ENCODE measurements around the gene DUSP2. TPM values are rescaled to one million over a fixed set of nuclear protein-coding genes. Genes with fewer than 3 reads are reported as not detected.
A peak's percentile ranks its signal among the peaks of the same experiment; 100 is the strongest.

DUSP2 gene
- total and polyA plus RNA-seq, 8 donors, result 0.32 to 3.1 (median 1.3) TPM

DNA sequence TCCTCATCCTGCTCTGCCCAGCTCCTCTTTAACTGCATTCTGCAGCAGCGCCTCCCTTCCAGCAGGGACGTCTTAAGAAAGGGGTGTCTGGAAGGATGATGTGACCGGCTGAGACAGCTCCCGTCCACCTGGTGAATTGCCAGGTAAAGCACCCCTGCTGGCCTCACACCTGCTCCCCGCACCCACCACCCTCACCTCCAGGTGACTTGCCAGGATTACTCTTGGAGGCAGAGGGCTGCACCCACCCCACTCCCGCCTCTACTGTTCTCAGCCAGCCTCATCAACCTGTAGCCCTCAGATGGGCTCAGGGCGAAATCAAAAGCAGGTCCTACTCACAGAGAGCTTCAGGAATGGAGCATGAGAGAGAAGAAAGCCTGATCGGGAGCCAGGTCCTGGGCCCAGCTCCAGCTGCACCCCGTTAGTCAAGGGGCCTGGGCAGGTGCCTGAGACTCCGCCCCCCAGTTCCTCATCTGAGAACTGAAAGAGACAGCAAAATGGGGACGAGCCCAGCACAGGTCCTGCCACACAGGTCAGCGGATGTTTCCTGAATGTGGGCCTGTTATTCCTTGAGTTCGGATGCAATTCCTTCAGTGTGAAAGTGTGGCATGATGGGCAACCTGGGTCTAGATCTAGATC is 34.5 kb downstream of the DUSP2 start:
- intact Hi-C loops (cut with DNase I), result no loop called here
- DNase-seq (peak in 2 of 6 donors; percentile 11 to 35), ATAC-seq (no peak), FAIRE-seq (no peak)
- H3K27ac ChIP-seq, result no peak overlapping the region
- H3K27me3 ChIP-seq, result no peaks in the 10 kb centered on the region
- H3K9me3 ChIP-seq, result no peaks in the 10 kb centered on the region
- H3K36me3 ChIP-seq, result no peaks in the 10 kb centered on the region
- H3K4me1 ChIP-seq, result no peaks in the 10 kb centered on the region
- TF ChIP-seq, protein P1, sequence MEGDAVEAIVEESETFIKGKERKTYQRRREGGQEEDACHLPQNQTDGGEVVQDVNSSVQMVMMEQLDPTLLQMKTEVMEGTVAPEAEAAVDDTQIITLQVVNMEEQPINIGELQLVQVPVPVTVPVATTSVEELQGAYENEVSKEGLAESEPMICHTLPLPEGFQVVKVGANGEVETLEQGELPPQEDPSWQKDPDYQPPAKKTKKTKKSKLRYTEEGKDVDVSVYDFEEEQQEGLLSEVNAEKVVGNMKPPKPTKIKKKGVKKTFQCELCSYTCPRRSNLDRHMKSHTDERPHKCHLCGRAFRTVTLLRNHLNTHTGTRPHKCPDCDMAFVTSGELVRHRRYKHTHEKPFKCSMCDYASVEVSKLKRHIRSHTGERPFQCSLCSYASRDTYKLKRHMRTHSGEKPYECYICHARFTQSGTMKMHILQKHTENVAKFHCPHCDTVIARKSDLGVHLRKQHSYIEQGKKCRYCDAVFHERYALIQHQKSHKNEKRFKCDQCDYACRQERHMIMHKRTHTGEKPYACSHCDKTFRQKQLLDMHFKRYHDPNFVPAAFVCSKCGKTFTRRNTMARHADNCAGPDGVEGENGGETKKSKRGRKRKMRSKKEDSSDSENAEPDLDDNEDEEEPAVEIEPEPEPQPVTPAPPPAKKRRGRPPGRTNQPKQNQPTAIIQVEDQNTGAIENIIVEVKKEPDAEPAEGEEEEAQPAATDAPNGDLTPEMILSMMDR (IDR thresholded peaks at IDR 0.05), result no peak
- no peak overlapping the region for H3K4me3 ChIP-seq
- WGBS, 2 donors, result 78 to 80% methylated on average over 13 of the region's 13 CpGs

DNA sequence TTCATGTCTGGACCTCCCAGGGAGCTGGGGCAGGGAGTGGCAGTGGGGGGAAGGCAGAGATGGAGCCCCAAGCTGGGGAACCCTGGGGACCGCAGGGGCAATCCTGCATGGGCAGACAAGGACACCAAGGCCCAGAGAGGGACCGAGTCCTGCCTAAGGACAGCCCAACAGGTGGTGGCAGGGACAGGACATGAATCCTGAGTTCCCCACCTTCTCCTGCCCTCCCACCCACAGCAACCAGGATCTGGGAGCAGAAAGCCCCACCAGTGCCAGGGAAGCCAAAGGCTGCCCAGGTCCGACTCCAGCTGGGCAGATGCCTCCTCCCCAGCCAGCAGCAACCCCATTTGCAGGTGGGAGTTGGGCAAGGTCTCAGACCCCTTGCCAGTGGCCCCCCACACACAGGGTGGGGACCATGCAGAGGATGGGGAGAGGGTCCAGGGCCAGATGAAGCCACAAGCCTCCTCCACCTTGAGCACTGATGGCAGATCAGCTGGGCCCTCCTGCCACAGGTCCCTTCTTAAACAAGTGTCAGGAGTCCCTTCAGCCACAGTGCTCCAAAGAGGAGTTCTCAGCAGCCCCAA is 35.2 kb downstream of the DUSP2 start:
- no peak overlapping the region for H3K4me3 ChIP-seq
- DNase-seq (peak in 2 of 6 donors; percentile 6 to 41), FAIRE-seq (no peak), ATAC-seq (no peak)
- H3K27me3 ChIP-seq, result no peaks in the 10 kb centered on the region
- H3K9me3 ChIP-seq, result no peaks in the 10 kb centered on the region
- H3K27ac ChIP-seq, result no peak overlapping the region
- H3K4me1 ChIP-seq, result no peaks in the 10 kb centered on the region
- intact Hi-C loops (cut with DNase I), result no loop called here
- H3K36me3 ChIP-seq, result no peaks in the 10 kb centered on the region
- TF ChIP-seq, protein P1 (IDR thresholded peaks at IDR 0.05), result no peak
- WGBS, 2 donors, result 80 to 81% methylated on average over 3 of the region's 3 CpGs

DNA sequence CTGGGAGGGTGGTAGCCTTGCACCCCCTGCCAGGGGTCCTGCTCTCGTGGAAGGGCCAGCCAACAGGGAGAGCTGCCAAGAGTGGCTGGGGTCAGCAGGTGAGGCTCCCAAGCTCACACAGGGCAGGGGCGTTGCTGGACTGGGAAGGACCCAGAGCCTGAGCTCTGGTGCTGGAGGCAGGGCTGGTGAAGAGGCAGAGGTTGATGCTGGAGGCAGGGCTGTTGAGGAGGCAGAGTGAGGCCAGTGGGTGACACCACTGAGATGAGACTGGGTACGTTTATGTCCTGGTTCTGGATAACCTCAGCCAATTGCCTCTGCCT is 35.9 kb downstream of the DUSP2 start:
- intact Hi-C loops (cut with DNase I), result no loop called here
- no peak for FAIRE-seq
- Histone ChIP-seq H3K9me3 (no peaks in the 10 kb centered on the region), H3K4me1 (no peaks in the 10 kb centered on the region), H3K27me3 (no peaks in the 10 kb centered on the region), H3K4me3 (no peak overlapping the region), H3K27ac (no peak overlapping the region), H3K36me3 (no peaks in the 10 kb centered on the region)
- DNase-seq, result peak in 1 of 6 donors; percentile 22
- 64% methylated on average over 3 of the region's 3 CpGs for WGBS, 2 donors
- no peak for ATAC-seq
- TF ChIP-seq, protein P1 (IDR thresholded peaks at IDR 0.05), result no peak

DNA sequence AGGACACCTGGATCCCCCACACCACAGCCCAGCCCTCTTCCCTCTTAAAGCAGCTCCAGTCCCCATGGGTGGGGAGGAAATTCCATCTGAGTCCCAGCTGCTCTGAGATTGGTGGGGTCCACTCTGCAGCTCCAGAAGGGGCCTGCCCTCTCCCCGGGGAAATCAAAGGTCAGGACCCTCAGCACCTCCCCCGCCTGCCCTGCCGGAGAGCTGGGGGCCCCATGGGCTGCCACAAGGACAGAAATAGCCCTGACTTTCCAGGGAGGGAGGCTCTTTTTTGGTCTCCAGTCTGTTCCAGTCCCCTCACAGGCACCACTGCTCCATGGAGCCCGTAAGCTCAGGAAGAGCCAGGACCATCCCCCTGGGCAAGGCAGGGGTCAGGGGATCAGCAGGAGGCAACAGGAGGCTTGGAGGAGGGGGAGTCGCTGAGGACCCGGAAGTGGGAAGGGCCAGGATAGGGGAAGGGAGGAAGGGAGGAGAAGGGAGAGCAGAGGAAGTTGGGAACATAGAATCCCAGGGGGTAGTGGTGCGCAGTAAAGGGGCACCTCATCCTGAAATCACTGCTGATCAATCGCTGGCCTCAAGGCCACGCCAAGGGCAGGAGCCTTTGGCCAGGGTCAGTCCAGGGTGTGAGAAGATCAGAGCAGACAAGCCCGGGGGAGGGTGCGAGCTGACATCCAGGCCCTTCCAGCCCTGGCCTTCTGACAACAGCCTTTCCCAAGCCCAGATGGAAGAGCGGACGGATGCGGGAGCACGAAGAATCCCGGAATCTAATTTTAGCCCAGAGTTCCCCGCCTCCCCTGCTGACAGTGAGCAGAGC is 36.5 kb downstream of the DUSP2 start:
- no peak for FAIRE-seq
- intact Hi-C loops (cut with DNase I), result no loop called here
- TF ChIP-seq, protein P1 (IDR thresholded peaks at IDR 0.05), result no peak
- no peaks in the 10 kb centered on the region for H3K4me1 ChIP-seq
- peak in 3 of 6 donors; percentile 7 to 51 (median 46) for DNase-seq
- no peaks in the 10 kb centered on the region for H3K36me3 ChIP-seq
- 48 to 62% methylated on average over 17 of the region's 17 CpGs for WGBS, 2 donors
- no peak overlapping the region for H3K4me3 ChIP-seq
- ATAC-seq, result peak in 1 of 4 donors; percentile 21
- no peaks in the 10 kb centered on the region for H3K27me3 ChIP-seq
- no peak overlapping the region for H3K27ac ChIP-seq
- H3K9me3 ChIP-seq, result no peaks in the 10 kb centered on the region

Measured in pancreas (tissue), 10 donors.